ENCODE measurements around the gene SERPINI2.

The SERPINI2 gene, protein sequence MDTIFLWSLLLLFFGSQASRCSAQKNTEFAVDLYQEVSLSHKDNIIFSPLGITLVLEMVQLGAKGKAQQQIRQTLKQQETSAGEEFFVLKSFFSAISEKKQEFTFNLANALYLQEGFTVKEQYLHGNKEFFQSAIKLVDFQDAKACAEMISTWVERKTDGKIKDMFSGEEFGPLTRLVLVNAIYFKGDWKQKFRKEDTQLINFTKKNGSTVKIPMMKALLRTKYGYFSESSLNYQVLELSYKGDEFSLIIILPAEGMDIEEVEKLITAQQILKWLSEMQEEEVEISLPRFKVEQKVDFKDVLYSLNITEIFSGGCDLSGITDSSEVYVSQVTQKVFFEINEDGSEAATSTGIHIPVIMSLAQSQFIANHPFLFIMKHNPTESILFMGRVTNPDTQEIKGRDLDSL

DNA sequence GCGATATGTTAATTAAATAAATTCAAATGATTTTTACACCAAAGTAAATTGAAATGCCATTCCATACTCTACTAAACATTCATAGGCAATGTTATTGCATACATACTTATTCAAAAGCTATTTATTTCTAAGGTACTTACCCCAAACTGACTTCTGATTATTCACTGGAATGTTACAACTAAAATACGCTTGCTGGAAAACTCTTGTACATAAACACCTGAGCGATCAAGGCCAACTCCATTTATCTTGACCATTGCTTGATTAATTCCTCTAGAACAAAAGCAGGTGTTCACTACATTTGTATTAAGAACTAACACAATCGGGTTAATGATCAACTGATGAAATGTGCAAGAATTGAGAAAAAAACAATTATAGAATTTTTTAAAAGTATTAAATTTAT, at the start of gene SERPINI2:
SERPINI2 (minus strand) TSS at position 180 of the 400 bp plus-strand sequence. CDS start 2,208 bp downstream, outside the sequence.
- DNase-seq (ENCODE audit: low read depth in 2 of 2): no peak

DNA sequence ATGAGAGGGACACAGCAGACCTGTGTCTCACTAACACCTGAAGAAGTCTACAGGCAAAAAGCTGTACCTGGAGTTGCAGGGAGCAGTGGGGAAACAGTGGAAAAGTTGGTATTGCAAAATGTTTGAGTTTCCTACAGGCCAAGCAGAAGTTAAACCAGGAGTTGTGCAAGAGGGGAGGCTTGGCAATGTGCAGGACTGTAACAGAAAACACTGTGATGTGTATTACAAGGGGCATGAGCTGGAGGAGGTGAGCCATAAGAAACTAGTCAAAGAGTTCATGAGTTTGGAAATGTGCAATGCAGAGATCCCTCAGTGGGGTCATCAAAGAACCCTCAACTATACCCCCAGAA, 47.1 kb upstream of the SERPINI2 start:
- DNase-seq (ENCODE audit: low read depth in 2 of 2): no peak

DNA sequence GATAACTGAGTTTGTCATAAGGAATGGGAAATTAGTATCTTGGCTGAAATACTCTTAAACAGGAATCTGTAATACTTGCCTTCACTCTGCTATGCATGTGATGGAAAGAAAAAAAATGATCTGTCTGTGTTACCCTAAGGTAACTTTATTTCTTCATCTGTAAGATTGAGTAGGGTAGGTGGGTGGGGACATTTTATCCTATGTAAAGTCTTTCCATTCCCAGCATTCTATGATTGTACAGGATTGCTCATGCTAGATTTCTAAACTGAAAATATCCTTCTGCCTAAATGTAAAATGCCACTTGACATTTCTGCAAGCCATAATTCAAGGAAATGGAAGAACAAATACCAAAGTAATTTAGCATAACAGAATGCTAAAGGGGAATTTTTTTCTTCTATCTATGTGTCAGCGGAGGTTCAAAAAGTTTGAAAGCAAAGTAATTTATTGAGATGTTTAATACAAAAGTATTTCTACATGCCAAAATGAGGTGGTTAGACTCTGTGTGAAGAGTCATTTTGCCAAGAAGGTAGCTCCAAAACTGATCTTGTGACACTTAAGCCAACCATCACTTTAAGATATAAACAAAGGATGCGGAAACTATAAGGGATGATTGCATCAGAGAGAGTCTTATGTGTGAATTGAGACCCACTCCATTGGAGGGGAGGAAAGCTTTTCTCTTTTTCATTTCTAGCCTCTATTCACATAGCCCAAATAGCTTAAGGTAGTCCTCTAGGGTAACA, 46.6 kb upstream of the SERPINI2 start:
- no peak for DNase-seq (ENCODE audit: low read depth in 2 of 2)

DNA sequence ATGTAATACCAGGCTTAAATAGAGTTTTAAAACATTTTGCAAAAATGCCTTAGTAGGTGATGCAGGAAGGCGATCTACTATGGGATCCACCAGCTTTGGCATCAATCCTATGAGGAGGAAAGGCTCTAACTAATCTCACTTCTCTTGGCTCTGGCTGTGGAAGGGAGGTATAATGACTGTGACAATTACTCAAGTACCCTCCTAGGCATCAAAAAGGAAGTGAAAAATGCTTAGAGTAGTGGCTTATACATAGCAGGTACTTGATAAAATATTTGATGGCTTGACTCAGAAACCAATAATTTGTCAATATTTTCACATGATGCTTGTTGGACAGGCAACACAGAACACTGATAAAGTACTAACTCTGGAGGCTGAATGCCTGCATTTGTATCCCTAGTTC, 34.1 kb upstream of the SERPINI2 start:
- DNase-seq (ENCODE audit: low read depth in 2 of 2): no peak

DNA sequence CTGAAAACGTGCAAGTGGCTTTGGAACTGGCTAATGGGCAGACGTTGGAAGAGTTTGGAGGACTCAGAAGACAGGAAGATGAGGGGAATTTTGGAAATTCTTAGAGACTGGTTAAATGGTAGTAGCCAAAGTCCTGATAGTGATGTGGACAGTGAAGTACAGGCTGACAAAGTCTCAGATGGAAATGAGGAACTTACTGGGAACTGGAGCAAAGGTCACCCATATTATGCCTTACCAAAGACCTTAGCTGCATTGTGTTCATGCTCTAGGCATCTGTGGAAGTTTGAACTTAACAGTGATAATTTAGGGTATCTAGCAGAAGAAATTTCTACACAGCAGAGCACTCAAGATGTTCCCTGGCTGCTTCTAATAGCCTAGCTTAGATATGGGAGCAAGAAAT, 28.6 kb upstream of the SERPINI2 start:
- no peak for DNase-seq (ENCODE audit: low read depth in 2 of 2)

DNA sequence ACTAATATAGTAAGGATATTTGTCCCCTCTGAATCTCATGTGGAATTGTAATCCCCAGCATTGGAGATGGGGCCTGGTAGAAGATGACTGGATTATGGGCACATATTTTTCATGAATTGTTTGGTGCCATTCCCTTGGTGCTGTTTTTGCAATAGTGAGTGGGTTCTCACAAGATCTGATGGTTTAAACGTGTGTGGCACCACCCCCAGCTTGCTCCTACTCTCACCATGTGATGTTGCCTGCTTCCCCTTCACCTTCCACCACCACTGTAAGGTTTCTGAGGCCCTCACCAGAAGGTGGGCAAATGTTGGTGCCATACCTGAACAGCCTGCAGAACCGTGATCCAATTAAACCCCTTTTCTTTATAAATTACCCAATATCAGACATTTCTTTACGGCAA, 28.1 kb upstream of the SERPINI2 start:
- no peak for DNase-seq (ENCODE audit: low read depth in 2 of 2)

DNA sequence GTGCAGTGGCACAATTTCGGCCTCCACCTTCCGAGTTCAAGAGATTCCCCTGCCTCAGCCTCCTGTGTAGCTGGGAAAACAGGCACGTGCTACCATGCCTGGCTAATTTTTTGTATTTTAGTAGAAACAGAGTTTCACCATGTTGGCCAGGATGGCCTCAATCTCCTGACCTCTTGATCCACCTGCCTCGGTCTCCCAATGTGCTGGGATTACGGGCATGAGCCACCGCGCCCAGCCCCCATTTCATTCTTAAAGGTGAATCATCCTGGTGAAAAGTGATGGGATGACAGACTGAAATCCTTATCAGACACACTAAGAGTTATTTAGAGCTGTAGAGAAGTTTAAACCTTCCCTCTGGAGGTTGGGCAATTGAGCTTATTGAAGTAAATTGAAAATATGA, 24.1 kb upstream of the SERPINI2 start:
- no peak for DNase-seq (ENCODE audit: low read depth in 2 of 2)

DNA sequence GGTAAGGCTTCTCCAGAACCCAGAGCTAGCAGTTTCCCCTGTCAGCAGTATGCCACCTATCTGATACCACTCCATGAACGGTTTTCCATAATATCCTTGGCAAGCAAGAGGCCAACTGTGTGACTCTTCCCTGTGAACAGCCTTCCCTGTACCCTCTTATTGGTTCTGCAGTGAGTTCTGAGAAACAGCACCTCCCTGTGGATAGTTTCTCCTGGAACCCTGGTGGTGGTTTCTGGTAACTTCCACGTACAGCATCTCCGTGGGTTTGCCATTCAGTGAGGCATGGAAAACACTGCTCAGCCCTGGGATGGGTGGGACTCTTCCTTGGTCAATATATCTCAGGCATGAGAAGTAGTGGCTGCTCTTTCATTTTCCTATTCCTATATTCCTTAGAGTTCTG, 19.4 kb upstream of the SERPINI2 start:
- no peak for DNase-seq (ENCODE audit: low read depth in 2 of 2)

DNA sequence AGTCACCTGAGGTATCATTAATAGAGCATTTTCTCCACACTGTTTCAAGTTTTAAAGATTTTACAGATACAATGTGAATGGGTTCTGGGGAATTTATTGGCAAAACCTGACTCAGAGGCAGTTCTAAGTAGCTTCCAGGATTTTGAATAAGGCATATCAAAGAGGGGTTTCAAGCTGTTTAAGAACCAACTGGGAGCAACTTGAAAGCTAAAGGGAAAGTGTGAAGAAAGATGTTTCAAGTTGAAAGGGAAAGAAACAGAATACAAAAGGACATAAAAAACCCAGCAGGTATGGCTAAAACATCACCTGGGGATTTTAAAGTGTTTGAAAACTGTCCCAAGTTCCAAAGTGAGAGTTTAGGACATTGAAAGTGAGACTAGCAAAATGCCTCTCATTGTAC, 17.8 kb upstream of the SERPINI2 start:
- no peak for DNase-seq (ENCODE audit: low read depth in 2 of 2)

DNA sequence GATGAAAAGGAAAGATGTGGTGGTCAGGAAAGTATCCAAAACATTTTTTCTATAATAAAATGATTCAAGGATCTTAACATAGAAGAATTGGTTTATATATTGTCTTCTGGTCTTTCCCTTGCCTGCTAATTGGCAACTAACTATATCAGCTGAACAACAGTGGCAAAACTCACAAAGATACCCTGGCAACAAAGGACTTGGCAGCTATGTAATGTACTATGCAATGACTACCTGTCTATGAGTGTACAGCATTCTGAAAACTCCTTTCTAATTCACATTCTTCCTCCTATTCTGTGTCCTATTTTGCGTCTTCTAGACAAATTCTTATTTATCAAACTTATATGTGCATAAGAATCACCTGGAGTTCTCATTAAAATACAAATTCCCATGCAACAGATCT, 15.7 kb upstream of the SERPINI2 start:
- no peak for DNase-seq (ENCODE audit: low read depth in 2 of 2)

DNA sequence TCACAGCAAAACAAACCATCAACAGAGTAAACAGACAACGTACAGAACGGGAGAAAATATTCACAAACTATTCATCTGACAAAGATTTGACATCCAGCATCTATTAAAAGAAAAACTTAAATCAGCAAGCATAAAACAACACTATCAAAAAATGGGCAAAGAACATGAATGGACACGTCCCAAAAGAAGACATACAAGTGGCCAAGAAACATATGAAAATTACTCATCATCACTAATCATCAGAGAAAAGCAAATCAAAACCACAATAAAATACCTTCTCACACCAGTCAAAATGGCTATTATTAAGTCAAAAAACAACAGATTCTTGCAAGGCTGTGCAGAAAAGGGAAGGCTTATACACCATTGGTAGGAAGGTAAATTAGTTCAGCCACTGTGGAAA, 13.7 kb upstream of the SERPINI2 start:
- no peak for DNase-seq (ENCODE audit: low read depth in 2 of 2)

DNA sequence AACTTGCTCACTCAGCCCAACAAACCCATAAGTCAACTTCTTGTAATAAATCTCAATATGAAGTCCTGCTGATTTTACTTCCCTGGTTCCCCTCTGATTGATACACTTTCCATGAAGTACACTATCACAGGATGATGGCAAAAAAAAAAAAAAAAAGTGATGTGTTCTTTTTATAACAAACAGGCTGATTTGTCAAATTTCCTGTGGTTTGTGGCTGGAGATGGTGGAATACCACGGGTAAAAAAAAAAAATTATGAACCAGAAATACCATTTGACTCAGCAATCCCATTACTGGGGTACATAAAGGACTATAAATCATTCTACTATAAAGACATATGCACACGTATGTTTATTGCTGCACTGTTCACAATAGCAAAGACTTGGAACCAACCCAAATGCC, 10.7 kb upstream of the SERPINI2 start:
- DNase-seq (ENCODE audit: low read depth in 2 of 2): no peak

DNA sequence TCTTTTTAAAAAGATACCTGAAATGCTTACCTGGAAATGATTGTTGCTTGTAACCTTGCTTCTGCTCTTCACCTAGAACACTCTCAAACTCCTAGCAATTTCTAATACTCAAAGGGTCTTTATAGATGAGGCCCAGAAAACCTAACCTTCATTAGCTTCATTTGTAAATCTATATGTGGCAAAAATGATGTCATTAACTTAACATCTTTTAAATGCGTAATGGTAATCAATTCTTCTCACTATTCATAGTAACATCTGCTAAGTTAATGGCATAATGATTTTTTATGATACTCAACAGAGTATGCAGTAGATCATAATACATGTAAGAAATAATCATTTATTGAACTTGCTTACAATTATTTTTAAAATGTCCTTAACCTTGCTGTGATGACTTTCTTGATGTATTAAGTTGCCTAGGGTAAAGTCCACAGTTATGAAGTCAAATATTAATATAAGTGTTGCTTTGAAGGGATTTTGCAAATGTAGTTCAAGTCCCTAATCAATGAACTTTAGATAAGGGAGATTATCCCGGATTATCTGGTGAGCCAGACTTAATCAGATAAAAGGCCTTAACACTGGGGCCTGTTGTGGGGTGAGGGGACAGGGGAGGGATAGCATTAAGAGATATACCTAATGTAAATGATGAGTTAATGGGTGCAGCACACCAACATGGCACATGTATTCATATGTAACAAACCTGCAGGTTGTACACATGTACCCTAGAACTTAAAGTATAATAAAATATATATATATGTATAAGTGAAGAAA, 10.1 kb upstream of the SERPINI2 start:
- no peak for DNase-seq (ENCODE audit: low read depth in 2 of 2)

DNA sequence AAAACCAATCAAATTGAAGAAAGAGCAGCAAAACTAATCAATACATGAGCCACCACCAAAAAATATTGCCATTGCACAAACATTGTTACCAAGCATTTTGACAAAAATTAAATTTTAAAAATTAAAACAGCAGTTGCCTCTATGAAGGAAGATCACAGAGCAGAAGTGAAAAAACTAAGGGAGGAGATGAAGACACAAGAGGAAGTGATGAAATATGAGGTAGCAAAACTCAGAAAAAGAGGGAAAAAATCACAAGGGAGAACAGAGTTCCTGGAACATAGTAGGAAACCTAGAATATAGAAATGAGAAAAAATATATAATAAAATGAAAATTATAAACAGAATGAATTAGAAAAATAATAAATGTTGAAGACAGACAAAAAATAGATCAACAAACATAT, 7.3 kb upstream of the SERPINI2 start:
- no peak for DNase-seq (ENCODE audit: low read depth in 2 of 2)

DNA sequence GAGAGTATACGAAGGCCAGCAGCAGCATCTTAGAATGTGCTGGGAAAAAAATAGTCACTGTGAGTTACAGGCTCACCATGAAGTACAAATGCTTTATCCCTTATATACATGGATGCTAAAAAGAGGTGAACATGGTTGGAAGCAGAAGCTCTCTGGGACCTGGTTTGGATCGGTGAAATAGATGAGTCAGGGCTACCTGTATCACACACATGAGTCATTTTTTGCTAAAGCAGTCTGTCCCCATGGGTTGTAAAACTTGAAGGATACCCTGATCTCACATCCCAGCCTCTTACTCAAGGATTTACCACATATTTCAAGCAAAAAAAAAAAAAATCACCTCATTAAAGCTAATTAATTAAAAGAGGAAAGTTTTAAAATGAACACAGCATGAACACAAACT, 6.9 kb upstream of the SERPINI2 start:
- DNase-seq (ENCODE audit: low read depth in 2 of 2): no peak

DNA sequence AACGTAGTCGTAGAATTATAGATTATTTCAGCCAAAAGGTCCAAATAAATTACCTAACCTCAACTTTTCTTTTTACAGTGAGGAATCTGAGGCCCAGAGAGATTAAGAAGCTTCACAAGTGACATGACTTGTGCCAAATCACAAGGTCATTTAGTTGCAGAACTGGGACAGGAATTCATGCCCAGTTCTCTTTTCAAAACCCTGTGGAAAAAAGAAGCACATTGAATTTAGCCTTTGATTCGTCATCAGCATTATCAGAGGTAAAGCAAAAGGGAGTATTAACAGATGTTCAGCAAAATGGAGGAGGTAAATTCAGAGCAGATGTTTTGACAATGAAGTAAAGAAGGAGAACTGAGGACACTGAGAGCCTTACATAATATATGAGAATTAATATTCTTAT, 4.5 kb downstream of the SERPINI2 start:
- DNase-seq (ENCODE audit: low read depth in 2 of 2): no peak

DNA sequence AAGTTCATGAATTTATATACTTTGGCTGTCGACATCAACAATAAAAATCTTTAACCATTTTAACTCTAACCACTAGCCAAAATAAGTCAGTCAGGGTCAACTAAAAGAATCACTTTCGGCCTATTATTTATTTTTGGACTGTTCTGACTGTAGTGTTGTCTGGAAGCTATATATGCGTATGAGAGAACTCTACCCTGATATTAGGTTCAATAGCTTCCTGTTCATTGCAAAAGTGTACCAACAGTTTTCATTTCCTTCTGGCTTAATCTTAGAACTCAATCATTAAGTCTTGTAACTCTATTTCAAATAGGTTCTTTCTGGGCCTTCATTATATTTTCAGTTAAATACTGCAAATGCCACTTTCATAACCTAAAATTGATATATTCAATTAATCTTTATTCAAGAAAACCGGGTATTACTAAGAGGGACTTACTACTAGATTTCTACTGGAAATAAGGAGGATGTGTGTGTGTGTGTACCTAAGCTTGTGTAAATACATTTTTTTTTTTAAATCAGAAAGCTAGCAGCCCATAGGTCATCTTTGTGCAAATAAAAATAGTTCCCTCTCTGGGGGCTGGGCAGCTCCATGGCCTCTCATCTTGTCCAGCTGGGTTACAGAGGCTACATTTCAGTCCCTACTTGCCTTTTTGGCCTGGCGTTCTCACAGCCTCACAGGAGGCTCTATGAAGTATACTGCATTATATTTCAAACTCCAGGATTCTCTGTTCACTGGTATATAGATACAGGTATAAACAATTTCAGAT, 5.8 kb downstream of the SERPINI2 start:
- DNase-seq (ENCODE audit: low read depth in 2 of 2): no peak

DNA sequence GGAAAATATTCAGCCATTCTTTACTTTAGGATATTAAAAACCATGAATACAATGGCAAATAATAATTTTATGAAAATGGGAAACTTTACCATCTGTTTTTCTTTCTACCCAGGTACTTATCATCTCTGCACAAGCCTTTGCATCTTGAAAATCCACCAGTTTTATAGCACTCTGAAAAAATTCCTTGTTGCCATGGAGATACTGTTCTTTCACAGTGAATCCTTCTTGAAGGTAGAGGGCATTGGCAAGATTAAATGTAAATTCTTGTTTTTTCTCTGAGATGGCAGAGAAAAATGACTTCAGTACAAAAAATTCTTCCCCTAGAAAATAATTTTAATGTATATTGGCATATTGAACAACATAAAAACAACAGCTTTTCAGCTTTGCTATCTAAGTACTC, 6.9 kb downstream of the SERPINI2 start:
- DNase-seq (ENCODE audit: low read depth in 2 of 2): no peak

DNA sequence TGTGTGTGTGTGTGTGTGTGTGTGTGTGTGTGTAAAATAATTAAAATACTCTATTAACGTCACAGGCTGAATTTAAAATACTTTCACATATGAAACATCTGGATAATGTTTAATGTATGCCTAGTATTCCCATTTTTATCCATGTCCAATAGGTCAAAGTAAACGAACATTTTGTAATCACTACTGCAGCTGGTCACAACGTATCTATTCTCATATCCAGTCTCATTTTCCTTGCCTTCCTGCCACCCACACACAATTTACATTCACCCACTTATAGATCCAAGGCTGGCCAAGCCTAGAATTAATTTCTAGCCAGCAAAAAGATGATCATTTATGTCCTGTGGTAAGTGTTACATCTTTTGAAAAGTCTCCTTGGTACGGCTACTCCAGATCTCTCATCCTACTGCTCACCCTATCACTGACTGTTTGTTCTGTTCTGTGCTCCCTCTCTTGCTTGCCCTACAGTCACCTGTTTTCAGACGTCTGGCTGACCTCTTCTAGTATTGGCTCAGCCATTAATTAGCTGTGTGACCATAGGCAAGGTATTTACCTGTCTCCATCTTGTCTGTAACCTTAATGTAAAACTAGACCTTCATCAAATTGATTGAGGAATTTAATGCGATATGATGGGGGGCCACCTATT, 17.6 kb downstream of the SERPINI2 start:
- DNase-seq (ENCODE audit: low read depth in 2 of 2): no peak

DNA sequence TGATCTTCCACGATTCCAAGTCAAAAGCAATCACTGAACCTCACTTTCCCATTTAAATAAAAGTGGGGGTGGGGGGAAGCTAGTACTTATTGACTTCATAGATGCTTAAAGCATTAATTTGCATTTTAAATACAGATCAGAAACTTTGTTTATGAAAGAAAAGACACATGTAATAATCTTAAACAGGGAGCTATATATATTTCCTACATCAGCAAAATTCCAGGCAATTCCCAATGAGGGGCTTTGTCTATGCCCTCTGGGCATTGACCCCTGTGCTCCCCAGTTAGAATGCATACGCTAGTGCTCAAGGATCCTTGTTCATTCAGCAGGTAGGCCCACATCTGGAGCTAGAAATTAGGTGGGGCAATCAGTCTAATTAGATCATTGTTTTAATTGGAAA, 20.0 kb downstream of the SERPINI2 start:
- no peak for DNase-seq (ENCODE audit: low read depth in 2 of 2)

DNA sequence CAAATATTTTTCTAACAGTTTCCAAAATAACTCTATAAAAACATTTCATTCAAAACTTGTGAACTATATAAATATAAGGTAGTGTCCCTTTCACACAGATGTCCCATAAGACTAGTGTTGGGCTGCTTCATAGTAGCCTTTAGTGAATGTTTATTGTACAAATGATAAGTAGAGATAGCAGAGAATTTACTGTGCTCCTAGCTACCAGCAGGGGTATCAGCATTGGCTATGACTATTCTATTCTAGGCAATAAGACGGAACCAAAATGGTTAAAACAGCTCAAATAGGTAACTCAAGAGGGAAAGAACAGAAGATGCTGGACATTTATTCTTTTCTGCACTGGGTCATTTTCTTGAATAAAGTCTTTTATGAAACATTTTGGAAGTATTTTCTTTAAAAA, 22.6 kb downstream of the SERPINI2 start:
- DNase-seq (ENCODE audit: low read depth in 2 of 2): no peak
